SHP77 treated with DMSO at 0.1 percent for 48 hours (cell line): ENCODE measurements around the gene UBE2L3.
"Not testable (repeated sequence)": the region's sequence is repeated elsewhere in the genome, so short reads cannot be mapped to it uniquely, and the experiment has no call there.

ENCODE experiments used
- DNase-seq: peaks from one replicate; lab custom pipeline; 2025; lab: John Stamatoyannopoulos, UW

UBE2L3 gene

GRCh38 chr22:21567456-21568346, at the start of gene UBE2L3:
UBE2L3 (plus strand) TSS chr22:21567714; CDS start chr22:21567745, 31 bp downstream.
- DNase-seq: peak; percentile 14

- not testable (repeated sequence) for DNase-seq
Observed at GRCh38 chr22:21526705-21527500, 40.6 kb upstream of the UBE2L3 start.

GRCh38 chr22:21531525-21531924, 36.0 kb upstream of the UBE2L3 start:
- not testable (repeated sequence) for DNase-seq

- DNase-seq: not testable (repeated sequence)
Observed at GRCh38 chr22:21532863-21533648, 34.5 kb upstream of the UBE2L3 start.

- DNase-seq: not testable (repeated sequence)
Observed at GRCh38 chr22:21539862-21540261, 27.7 kb upstream of the UBE2L3 start.

- DNase-seq: not testable (repeated sequence)
Observed at GRCh38 chr22:21544432-21545322, 22.8 kb upstream of the UBE2L3 start.

- DNase-seq: not testable (repeated sequence)
Observed at GRCh38 chr22:21549558-21549957, 18.0 kb upstream of the UBE2L3 start.

GRCh38 chr22:21550008-21550677, 17.4 kb upstream of the UBE2L3 start:
- not testable (repeated sequence) for DNase-seq

GRCh38 chr22:21550678-21551047, 16.9 kb upstream of the UBE2L3 start:
- not testable (repeated sequence) for DNase-seq

- DNase-seq: not testable (repeated sequence)
Observed at GRCh38 chr22:21551361-21551760, 16.2 kb upstream of the UBE2L3 start, which contains the start of gene RIMBP3C. RIMBP3C (minus strand) TSS chr22:21551461; CDS start chr22:21550976, 485 bp downstream.

GRCh38 chr22:21559345-21560125, 8.0 kb upstream of the UBE2L3 start:
- not testable (repeated sequence) for DNase-seq

GRCh38 chr22:21560657-21561056, 6.9 kb upstream of the UBE2L3 start:
- not testable (repeated sequence) for DNase-seq

GRCh38 chr22:21563912-21564311, 3.6 kb upstream of the UBE2L3 start:
- no peak for DNase-seq

GRCh38 chr22:21564411-21564810, 3.1 kb upstream of the UBE2L3 start:
- DNase-seq: no peak

GRCh38 chr22:21568347-21569075, 997 bp downstream of the UBE2L3 start:
- no peak for DNase-seq

GRCh38 chr22:21569076-21569427, 1.5 kb downstream of the UBE2L3 start:
- not testable (repeated sequence) for DNase-seq

- DNase-seq: no peak
Observed at GRCh38 chr22:21569459-21570170, 2.1 kb downstream of the UBE2L3 start.

GRCh38 chr22:21570398-21570797, 2.9 kb downstream of the UBE2L3 start:
- DNase-seq: no peak
